ELF-1 (cell line): ENCODE results near the gene PANK3.
"Not testable (repeated sequence)": the region's sequence is repeated elsewhere in the genome, so short reads cannot be mapped to it uniquely, and the experiment has no call there.

Experiments used
- DNase-seq: peaks from one replicate; pipeline ENCODE4 v3.0.0-alpha.2; 2016; ENCODE audit warnings: low read depth, low spot score

Gene PANK3

GRCh38 chr5:168578538-168579487, at the start of gene PANK3:
TSS of gene PANK3 (minus strand) at chr5:168579368. CDS start at chr5:168579283, 85 bp downstream.
- DNase-seq = peak; percentile 75

GRCh38 chr5:168624850-168625364, 45.7 kb upstream of the PANK3 start:
- DNase-seq = no peak

DNA sequence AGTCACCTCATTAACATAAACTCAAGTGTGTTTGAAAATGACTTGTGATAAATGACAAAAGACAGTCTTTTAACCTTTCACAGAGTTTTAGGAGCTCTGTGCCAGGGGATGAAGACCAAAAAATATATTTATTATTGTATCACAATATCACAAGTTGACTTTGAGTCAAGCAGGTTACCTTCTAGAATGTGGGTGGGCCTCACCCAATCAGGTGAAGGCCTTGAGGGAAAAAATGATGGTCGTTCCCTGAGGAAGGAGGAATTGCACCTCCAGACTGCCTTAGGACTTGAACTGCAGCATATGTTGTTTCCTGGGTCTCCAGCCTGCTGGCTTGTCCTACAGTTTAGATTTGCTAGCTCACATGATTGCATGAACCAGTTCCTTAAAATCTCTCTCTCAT, 41.6 kb upstream of the PANK3 start:
- DNase-seq = no peak

DNA sequence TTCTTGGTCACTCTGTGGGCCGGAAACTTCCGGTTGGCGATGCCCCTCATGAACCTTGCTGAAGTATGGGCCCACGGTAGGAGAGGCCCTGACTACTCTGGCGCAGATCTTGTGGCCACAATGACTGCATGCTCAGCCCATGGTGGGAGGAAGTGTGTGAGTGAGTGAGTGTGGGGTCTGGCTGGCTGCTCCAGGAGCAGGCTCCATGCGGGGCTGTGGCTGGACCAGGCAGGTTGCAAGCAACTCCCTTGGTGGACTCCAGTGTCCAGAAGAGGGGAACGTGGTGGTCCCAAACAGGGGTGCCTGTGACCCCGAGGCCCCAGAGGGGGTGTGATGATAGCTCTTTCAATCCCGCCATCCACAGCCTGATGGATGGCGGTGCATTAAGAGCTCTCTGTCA, 35.5 kb upstream of the PANK3 start:
- DNase-seq = no peak

GRCh38 chr5:168613996-168614395, 34.8 kb upstream of the PANK3 start:
- DNase-seq = no peak

- no peak for DNase-seq
These were observed 34.2 kb upstream of the PANK3 start for GRCh38 chr5:168613396-168613795.

- no peak for DNase-seq
These were observed 33.8 kb upstream of the PANK3 start for GRCh38 chr5:168612996-168613395.

DNA sequence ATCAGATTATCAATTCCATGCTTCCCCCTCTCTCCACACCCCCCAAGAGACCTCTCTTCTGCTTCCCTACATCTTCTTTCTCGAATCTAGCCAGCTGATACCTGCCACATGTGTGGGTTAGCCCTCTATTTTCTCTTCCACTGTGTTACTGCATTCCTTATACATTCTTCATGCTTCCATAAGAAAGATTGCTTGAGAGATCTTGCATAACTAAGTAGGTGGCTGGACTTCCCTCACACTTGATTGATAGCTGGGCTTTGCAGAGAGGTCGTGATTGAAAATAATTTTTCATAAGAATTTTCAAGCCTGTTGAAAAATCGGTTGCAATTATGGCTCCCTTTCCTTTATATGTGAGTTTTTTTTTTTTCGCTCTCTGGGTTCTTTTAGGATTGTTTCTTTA, 33.0 kb upstream of the PANK3 start:
- no peak for DNase-seq

DNA sequence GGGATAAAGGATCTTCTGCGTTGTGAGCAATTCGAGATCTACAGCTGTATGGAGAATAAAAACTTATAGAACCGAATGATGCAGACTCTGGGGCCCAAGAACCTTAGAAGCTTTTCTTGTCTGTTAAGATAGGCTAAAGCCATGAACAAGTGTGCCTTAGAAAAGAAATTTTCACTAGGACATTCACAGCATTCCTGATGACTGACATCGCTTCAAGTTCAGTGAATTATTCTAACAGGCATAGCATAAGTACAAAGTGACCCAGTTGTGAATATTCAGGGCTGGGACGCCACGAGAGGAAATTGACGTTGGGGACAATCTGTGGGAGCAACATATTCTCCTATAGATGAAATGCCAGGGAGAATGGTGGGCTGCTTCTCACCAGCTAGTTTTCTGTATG, 32.0 kb upstream of the PANK3 start:
- DNase-seq = no peak

- no peak for DNase-seq
These were observed 30.8 kb upstream of the PANK3 start for GRCh38 chr5:168609806-168610482.

GRCh38 chr5:168608821-168609220, 29.7 kb upstream of the PANK3 start:
- DNase-seq = no peak

- DNase-seq = no peak
These were observed 29.2 kb upstream of the PANK3 start for GRCh38 chr5:168608386-168608785.

DNA sequence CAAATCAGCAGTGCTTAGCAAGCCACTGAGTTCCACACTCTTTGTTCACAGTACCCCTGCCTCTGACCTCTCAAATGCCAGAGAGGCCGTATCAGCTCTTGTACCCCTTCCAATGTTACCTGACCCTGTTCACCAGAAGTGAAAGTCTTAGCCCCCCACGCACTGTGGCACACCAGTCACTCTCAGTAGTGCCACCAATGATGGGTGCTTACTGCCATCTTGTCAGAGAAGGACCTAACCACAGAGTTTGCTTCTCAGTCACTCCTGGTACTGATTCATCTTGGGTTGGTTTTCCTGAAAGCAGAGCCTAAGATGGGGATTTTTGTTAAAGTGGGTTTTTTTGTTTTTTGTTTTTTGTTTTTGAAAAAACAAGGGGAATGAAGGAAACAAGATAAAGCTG, 28.8 kb upstream of the PANK3 start:
- DNase-seq = no peak

- DNase-seq = no peak
These were observed 27.4 kb upstream of the PANK3 start for GRCh38 chr5:168606562-168606961.

DNA sequence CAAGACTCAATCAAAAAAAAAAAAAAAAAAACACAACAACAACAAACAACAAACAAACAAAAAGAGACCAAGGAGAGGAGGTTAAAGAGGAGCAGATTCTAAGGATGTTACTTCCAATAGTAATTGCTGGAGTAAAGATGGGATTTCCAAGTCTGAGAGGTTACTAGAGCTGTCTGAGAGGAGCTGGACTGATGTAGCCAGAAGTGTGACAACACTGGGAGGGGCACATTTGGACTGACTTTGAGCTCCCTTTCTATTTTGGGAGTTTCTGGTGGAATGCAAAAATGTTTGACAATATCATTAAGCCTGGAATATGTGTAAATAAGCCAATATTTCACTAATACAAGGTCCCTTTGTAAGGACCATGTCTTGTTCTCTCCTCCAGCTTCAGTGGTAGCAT, 25.3 kb upstream of the PANK3 start:
- no peak for DNase-seq

- no peak for DNase-seq
These were observed 24.6 kb upstream of the PANK3 start for GRCh38 chr5:168603746-168604145.

DNA sequence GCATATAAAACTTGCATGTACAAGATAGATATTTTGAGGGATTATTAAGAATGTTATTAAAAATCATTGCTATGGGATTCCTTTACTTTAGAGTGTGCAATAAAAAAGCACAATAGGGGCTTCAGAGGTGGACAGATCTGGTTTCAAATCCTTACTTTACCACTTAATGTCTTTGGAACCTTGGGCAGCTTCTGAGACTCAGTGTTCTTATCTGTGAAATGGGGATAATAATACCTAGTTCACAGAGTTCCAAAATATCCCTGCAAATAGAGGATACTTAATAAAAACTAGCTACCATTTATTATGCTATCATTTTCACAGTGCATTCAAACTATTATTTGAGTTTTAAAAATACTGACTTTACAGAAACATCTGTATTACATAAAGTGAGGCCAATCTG, 23.3 kb upstream of the PANK3 start:
- no peak for DNase-seq

DNA sequence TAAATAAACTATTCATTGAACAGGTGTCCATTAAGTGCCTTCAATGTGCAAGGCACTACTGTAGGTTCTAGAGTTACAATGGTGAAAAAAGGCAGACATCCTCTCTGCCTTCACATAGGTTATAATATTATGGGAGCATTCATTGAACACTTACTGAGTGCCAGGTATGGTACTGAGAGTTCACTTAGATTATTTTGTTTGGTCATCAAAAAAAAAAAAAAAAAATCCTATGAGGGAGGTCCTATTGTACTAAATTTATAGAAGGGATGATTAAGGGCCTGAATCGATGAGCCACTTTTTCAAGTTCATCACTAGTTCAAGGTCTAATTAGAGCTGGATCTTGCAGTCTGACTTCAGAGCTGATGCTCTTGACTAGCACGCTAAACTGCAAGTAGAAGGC, 22.8 kb upstream of the PANK3 start:
- DNase-seq = no peak

GRCh38 chr5:168600409-168600808, 21.2 kb upstream of the PANK3 start:
- DNase-seq = peak; percentile 92

- DNase-seq = no peak
These were observed 20.7 kb upstream of the PANK3 start for GRCh38 chr5:168599826-168600225.

DNA sequence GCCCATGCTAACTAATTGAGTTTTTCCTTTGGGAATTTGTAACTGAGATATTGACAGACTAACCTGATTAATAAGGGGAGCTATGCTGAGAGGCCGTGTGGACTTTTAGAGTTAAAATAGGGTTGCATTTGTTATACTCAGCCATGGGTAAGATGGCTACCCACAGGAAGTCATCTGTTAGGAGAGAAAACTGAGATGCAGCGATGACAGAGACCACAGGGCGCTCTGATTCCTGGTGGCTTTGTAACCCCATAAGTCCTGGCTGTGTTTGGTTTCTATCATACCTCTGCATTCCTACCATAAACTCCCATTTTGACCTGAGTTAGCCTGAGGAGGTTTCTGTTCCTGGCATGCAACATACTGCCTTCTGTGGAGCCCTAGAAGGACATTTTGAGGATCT, 19.5 kb upstream of the PANK3 start:
- DNase-seq = no peak

- no peak for DNase-seq
These were observed 17.8 kb upstream of the PANK3 start for GRCh38 chr5:168596927-168597326.

DNA sequence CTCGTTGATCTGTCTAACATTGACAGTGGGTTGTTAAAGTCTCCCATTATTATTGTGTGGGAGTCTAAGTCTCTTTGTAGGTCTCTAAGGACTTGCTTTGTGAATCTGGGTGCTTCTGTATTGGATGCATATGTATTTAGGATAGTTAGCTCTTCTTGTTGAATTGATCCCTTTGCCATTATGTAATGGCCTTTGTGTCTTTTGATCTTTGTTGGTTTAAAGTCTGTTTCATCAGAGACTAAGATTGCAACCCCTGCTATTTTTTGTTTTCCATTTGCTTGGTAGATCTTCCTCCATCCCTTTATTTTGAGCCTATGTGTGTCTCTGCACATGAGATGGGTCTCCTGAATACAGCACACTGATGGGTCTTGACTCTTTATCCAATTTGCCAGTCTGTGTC, 17.0 kb upstream of the PANK3 start:
- DNase-seq = not testable (repeated sequence)
